PC-3 (cell line): ENCODE results near the gene SVBP. TPM values are rescaled to one million over a fixed set of nuclear protein-coding genes. Genes with fewer than 3 reads are reported as not detected.

ENCODE experiments used
- ATAC-seq: fragments of 200-7000 bp; cut with Tn5 transposase; 2 replicates; pipeline ENCODE4 v1.9.1; 2020; ENCODE audit warnings: mild to moderate bottlenecking, moderate library complexity
- BruUV-seq: library from RNA; stranded (reverse); fragments of 400-500 nt; replicated peaks from 2 replicates; lab custom pipeline; 2021; lab: Mats Ljungman, UMichigan
- CTCF ChIA-PET: fragments of 300-600 bp; sonication (Branson Sonifier 250); formaldehyde crosslinking; loops from one replicate; lab custom pipeline; 2022; ENCODE audit warnings: antibody characterized with exemption; lab: Charles Lee
- POLR2A ChIA-PET: fragments of 300-600 bp; sonication (Branson Sonifier 250); formaldehyde crosslinking; loops from one replicate; lab custom pipeline; 2022; ENCODE audit warnings: antibody characterized with exemption; ENCODE audit not compliant: unreplicated experiment; lab: Charles Lee
- DNase-seq: peaks from one replicate; pipeline ENCODE4 v3.0.0-alpha.2; 2015
- H2AFZ ChIP-seq: fragments of 300-600 bp; sonication (generic); 2 replicates; pipeline ENCODE4 v1.6.0; 2016; ENCODE audit warnings: antibody characterized with exemption, low read length
- H3F3A ChIP-seq: fragments of 300-600 bp; sonication (generic); one replicate; pipeline ENCODE4 v1.6.0; 2017; ENCODE audit warnings: antibody characterized with exemption, low read length, control low read depth, mild to moderate bottlenecking; ENCODE audit not compliant: unreplicated experiment
- H3K27ac ChIP-seq: fragments of 300-600 bp; sonication (generic); 2 replicates; pipeline ENCODE4 v1.5.1; 2016; ENCODE audit warnings: mild to moderate bottlenecking, low read length
- H3K27me3 ChIP-seq: fragments of 300-600 bp; sonication (generic); 2 replicates; pipeline ENCODE4 v1.6.1; 2016; ENCODE audit warnings: low read length, mixed read lengths
- H3K36me3 ChIP-seq: fragments of 300-600 bp; sonication (generic); 2 replicates; pipeline ENCODE4 v1.6.1; 2016; ENCODE audit warnings: low read depth, mixed run types, low read length, mixed read lengths
- H3K4me1 ChIP-seq: fragments of 300-600 bp; sonication (generic); 2 replicates; pipeline ENCODE4 v1.5.1; 2016; ENCODE audit warnings: low read length; ENCODE audit not compliant: insufficient read depth
- H3K4me2 ChIP-seq: fragments of 300-600 bp; sonication (generic); 2 replicates; pipeline ENCODE4 v1.6.0; 2016; ENCODE audit warnings: low read length
- H3K4me3 ChIP-seq: fragments of 300-600 bp; sonication (generic); 2 replicates; pipeline ENCODE4 v1.5.1; 2016; ENCODE audit warnings: mild to moderate bottlenecking, low read length, mixed read lengths
- H3K79me2 ChIP-seq: fragments of 300-600 bp; sonication (generic); 2 replicates; pipeline ENCODE4 v1.6.1; 2017; ENCODE audit warnings: low read length, mixed read lengths
- H3K9ac ChIP-seq: fragments of 300-600 bp; sonication (generic); 2 replicates; pipeline ENCODE4 v1.6.0; 2016; ENCODE audit warnings: mild to moderate bottlenecking, low read length
- H3K9me2 ChIP-seq: fragments of 300-600 bp; sonication (generic); replicated peaks from 2 replicates; pipeline ENCODE4 v1.6.1; 2016; ENCODE audit warnings: mixed run types, low read length, mixed read lengths
- H3K9me3 ChIP-seq: fragments of 300-600 bp; sonication (generic); 2 replicates; pipeline ENCODE4 v1.6.1; 2016; ENCODE audit warnings: low read length, mixed read lengths
- H4K20me1 ChIP-seq: fragments of 300-600 bp; sonication (generic); 2 replicates; pipeline ENCODE4 v1.6.1; 2016; ENCODE audit warnings: low read length, mixed read lengths
- CTCF ChIP-seq: fragments of 300-600 bp; sonication (generic); conservative IDR thresholded peaks from 2 replicates; pipeline ENCODE4 v1.5.1; 2017; ENCODE audit warnings: antibody characterized with exemption, low read depth, mild to moderate bottlenecking, low read length
- EZH2 ChIP-seq: fragments of 300-600 bp; sonication (generic); IDR thresholded peaks from one replicate; pipeline ENCODE4 v1.6.1; 2017; ENCODE audit warnings: antibody characterized with exemption, mild to moderate bottlenecking, low read length; ENCODE audit not compliant: unreplicated experiment
- EZH2phosphoT487 ChIP-seq: fragments of 300-600 bp; sonication (generic); IDR thresholded peaks from 2 replicates; pipeline ENCODE4 v1.6.1; 2018; ENCODE audit warnings: mild to moderate bottlenecking, antibody characterized with exemption, low read length, borderline replicate concordance
- intact Hi-C: fragments of 100-400 bp; cut with micrococcal nuclease; formaldehyde crosslinking; loops from 2 replicates; pipeline ENCODE4 v1.9.0; 2023
- total RNA-seq: library from RNA; depleted of rRNA; stranded (reverse); fragments of >200 nt; gene quantifications from 2 replicates; pipeline ENCODE4 v1.2.3, GENCODE V29; 2014

The SVBP gene
- total RNA-seq, 1 experiment from 2014 or later = 39.7 TPM

- intact Hi-C loops = no loop called here
- no peak overlapping the region for H3K9ac ChIP-seq
- no peak overlapping the region for H3K4me3 ChIP-seq
- H2AFZ ChIP-seq = no peak overlapping the region
- H3K36me3 ChIP-seq = no peaks in the 10 kb centered on the region
- H3K9me3 ChIP-seq = no peaks in the 10 kb centered on the region
- H3K4me1 ChIP-seq = peaks cover 11% of the 10 kb centered on the region
- peak; percentile 34 for DNase-seq
- 0 out of 2 replicates have a peak, but pooled peaks cover 1% of the 10 kb centered on the region for H3K79me2 ChIP-seq
- ChIA-PET CTCF (no interaction called here), POLR2A (interaction anchor here (0.6 kb wide), 1 partner anchor 1225 kb away, joined by 3 read pairs; no protein-coding TSS in a partner anchor)
- H3K27ac ChIP-seq = no peak overlapping the region
- no peaks in the 10 kb centered on the region for H3K27me3 ChIP-seq
- no peaks in the 10 kb centered on the region for H3F3A ChIP-seq
- TF ChIP-seq EZH2 (no peak), CTCF (no peak)
- no TSS peak for BruUV-seq
- H3K4me2 ChIP-seq = peak overlapping the region; percentile 15; the same call in 1 of the 2 replicates
- no peaks in the 10 kb centered on the region for H4K20me1 ChIP-seq
- peak; percentile 51 for ATAC-seq
- no peaks in the 10 kb centered on the region for H3K9me2 ChIP-seq
Observed at GRCh38 chr1:42822800-42823392, 5.7 kb upstream of the SVBP start.

GRCh38 chr1:42821690-42822089, 4.5 kb upstream of the SVBP start:
- DNase-seq (no peak), ATAC-seq (no peak)
- Histone ChIP-seq H3F3A (no peaks in the 10 kb centered on the region), H3K9ac (no peak overlapping the region), H3K4me1 (peaks cover 16% of the 10 kb centered on the region), H3K9me2 (no peaks in the 10 kb centered on the region), H3K36me3 (no peaks in the 10 kb centered on the region), H2AFZ (no peak overlapping the region), H3K4me3 (no peak overlapping the region), H4K20me1 (no peaks in the 10 kb centered on the region), H3K27ac (no peak overlapping the region), H3K4me2 (no peak overlapping the region), H3K79me2 (0 out of 2 replicates have a peak, but pooled peaks cover 3% of the 10 kb centered on the region), H3K27me3 (no peaks in the 10 kb centered on the region), H3K9me3 (no peaks in the 10 kb centered on the region)
- BruUV-seq = no TSS peak
- intact Hi-C loops = no loop called here
- ChIA-PET CTCF (interaction anchor here (0.6 kb wide), 1 partner anchor 103 kb away, joined by 8 read pairs; no protein-coding TSS in a partner anchor), POLR2A (no interaction called here)
- TF ChIP-seq EZH2 (no peak), CTCF (no peak), EZH2phosphoT487 (no peak)

GRCh38 chr1:42820813-42821212, 3.6 kb upstream of the SVBP start:
- intact Hi-C loops = no loop called here
- no peaks in the 10 kb centered on the region for H3K27me3 ChIP-seq
- H3F3A ChIP-seq = no peaks in the 10 kb centered on the region
- no peaks in the 10 kb centered on the region for H4K20me1 ChIP-seq
- H3K9me3 ChIP-seq = no peaks in the 10 kb centered on the region
- H3K4me3 ChIP-seq = no peak overlapping the region
- TF ChIP-seq EZH2 (no peak), CTCF (no peak), EZH2phosphoT487 (no peak)
- DNase-seq = no peak
- H3K9ac ChIP-seq = no peak overlapping the region
- no peak overlapping the region for H3K27ac ChIP-seq
- no peaks in the 10 kb centered on the region for H3K9me2 ChIP-seq
- ChIA-PET POLR2A (interaction anchor here (0.7 kb wide), 2 partner anchors 50 to 111 kb away, joined by 4 to 43 read pairs; no protein-coding TSS in a partner anchor), CTCF (no interaction called here)
- no peak for ATAC-seq
- no TSS peak for BruUV-seq
- no peak overlapping the region for H2AFZ ChIP-seq
- 0 out of 2 replicates have a peak, but pooled peaks cover 3% of the 10 kb centered on the region for H3K79me2 ChIP-seq
- H3K36me3 ChIP-seq = no peaks in the 10 kb centered on the region
- peaks cover 23% of the 10 kb centered on the region for H3K4me1 ChIP-seq
- H3K4me2 ChIP-seq = no peak overlapping the region
